ENCODE data around the gene CRYBA1.
"Not testable (repeated sequence)": the region's sequence is repeated elsewhere in the genome, so short reads cannot be mapped to it uniquely, and the experiment has no call there.

The CRYBA1 gene

GRCh38 chr17:29246628-29247027 is at the start of gene CRYBA1:
CRYBA1 (plus strand) TSS chr17:29246859; CDS start chr17:29246864, 5 bp downstream.
- no peak for DNase-seq

DNA sequence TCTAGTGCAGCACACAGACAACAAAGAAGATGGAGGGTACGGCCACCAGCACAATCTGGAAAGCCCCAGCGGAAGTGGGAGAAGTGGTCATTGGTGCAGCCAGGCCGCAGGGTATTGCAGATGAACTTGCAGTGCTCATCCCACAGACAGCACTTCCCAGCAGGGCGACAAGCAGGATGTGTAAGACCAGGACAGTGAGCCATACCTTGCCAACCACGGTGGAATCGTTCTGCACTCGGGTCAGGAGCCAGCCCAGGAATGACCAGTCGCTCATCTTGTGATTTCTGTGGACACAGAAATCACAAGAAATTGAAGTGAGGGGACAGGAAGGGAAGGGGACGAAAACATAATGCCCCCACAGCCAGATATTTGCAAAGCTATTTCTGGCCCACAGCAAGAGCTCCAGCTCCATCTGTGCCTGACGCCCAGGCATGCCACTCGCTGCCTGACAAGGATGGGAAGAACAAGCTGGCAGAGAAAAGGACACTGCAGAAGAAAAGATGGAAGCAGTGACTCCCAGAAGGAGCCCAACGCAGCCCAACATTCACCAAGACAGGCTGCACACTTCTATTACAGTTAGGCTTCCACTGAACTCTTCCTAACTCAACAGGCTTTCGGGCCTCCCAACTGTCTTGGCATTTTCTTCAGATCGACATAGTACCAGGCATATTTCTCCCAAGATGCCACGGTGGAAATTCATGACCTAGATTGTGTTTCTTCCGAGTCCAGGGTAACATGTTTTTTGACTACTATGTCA is 49.0 kb upstream of the CRYBA1 start:
- DNase-seq, result no peak

GRCh38 chr17:29204068-29204804 is 42.4 kb upstream of the CRYBA1 start:
- not testable (repeated sequence) for DNase-seq

DNA sequence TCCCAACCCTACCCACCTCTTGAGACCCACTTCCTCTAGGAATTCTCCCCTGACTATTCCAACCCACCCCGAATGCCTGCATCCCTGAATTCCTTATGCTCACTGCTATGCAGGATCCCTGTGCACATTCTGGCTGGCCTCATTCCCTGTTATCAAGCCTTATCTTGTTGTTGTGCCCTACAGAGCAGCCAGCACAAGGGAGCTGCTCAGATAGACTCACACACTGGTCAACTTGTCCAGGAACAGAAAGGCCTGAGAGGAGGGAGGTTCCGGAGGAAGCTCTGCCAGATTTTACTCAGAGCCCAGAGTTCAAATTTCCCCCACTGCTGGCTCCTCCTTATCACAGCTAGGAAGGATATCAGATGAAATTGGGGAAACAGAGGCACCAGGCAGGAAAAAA is 41.6 kb upstream of the CRYBA1 start:
- no peak for DNase-seq

GRCh38 chr17:29207975-29208374 is 38.7 kb upstream of the CRYBA1 start:
- no peak for DNase-seq

DNA sequence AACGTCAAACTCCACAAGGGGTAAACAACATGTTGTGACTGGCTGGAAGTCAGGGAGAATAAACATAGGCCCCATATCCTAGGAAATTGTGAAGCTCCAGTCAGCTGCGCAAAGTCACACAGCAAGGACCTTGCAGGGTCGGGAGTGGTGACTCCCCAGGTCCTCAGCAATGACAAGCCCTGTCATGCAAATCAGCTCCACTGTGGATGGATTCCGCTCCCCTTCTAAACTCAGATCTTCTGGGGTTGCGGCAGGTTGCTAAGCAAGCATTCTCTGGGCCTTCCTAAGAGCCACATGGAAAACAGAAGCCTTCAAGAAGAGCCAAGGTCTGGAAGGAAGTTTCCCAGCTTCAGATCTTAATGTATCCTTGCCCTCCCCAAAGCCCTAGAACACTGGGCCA is 37.6 kb upstream of the CRYBA1 start:
- DNase-seq, result no peak

- no peak for DNase-seq
Measured at GRCh38 chr17:29210879-29211278, 35.8 kb upstream of the CRYBA1 start.

GRCh38 chr17:29212094-29212631 is 34.5 kb upstream of the CRYBA1 start:
- no peak for DNase-seq

GRCh38 chr17:29212681-29213121 is 34.0 kb upstream of the CRYBA1 start:
- peak; percentile 24 for DNase-seq

DNA sequence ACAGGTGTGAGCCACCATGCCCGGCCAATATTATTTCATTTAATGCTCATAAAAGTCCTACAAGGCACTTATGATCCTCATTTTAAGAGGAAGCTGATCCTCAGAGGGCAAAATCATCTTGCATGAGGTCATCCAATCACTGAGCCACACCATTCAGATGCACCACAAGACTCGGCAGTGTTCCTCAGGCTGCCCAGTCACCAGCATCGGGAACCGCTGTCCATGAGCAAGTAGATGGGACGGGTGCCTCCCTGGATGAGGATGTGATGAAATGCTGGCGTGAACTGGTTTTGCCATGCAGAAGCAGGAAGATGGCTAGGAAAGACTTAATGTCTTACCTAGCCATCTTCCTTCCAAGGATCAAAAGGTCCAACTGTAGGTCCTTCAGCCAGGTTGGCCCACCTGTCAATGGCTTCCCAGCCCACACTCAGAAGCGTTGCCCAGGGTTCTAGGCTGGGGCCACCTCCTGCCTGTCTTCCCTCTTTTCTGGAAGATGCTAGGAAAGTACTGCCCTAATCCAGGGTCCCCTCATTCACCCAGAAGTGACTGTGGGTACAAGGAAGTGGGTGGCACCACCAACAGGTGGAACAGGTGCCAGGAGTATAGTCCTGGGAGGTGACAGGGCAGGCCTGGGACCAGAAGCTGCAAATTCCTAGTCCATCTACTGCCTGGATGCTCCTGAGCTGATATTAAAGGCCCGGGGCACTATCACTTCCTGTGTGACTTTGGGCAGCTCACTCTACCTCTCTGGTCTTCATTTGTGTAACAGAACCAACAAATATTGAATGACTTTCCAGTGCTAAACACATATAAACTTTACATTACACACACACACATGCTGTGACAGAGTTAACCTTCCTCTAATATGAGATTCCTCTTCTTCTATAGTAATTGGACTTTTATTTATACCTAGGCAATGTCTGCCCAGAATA is 32.2 kb upstream of the CRYBA1 start:
- DNase-seq, result no peak

DNA sequence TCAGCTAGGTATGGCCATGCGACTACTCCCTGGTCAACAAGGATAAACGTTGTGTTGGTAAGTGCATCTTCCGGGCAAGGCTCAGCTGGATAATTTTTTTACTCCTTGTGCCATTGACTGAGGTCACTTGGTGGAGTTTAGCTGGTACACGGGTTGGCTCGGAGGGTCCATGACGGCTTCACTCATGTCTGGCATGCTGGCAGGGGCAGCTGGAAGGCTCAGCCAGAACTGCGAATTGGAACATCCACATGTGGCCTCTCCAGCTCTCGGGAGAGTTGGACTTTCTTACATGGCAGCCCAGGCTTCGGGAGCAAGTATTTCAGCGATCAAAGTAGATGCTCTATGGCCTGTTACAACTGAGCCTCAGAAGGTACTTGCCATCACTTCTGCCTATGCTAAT is 31.5 kb upstream of the CRYBA1 start:
- no peak for DNase-seq

DNA sequence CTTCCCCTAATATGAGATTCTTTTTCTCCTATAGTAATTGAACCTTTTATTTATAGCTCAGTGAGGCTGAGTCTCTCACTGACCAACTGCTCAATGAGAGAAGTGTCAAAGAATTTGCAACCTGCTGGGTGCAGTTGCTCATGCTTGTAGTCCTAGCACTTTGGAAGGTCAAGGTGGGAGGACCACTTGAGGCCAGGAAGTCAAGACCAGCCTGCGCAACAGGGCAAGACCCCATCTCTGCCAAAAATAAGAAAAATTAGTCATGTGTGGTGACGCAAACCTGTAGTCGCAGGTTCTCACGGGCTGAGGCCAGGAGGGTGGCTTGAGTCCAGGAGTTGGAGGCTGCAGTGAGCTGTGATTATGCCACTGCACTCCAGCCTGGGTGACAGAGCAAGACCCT is 30.9 kb upstream of the CRYBA1 start:
- DNase-seq, result no peak

DNA sequence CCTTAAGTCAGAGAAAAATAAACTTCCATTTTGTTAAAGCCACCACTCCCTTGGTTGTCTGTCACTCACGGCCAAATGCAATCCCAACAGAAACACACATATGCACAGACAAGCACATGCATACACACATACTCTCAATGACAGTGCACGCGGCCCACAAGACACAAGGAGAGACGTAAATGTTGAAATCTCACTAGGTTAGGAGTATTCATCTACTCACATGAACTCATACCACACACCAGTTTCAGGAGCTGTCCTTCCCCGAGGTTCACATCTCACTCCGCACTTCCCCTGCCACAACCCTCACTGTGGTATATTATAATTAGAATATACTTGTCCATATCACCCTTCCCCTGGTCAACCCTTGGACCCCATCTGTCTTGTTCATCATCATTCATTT is 30.5 kb upstream of the CRYBA1 start:
- DNase-seq, result no peak

DNA sequence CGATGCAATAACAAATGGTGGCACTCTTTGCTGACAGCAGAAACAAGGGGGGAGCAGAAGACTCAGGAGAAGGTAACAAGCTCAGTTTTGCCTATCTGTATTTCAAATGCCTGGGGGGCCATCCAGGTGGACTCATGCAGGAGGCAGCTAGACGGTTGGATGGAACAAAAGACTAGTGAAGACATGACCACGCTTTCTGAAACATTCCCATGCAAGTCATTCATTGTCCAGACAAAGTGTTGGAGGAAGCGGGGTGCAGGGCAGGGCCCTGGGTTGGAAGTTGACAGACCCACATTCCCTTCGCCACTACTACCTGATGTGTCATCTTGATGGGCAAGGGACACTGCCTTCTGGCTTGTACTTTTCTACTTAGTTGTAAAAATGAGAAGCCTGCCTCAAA is 29.8 kb upstream of the CRYBA1 start:
- DNase-seq, result no peak

GRCh38 chr17:29219378-29220047 is 27.1 kb upstream of the CRYBA1 start:
- peak; percentile 81 for DNase-seq

- DNase-seq, result not testable (repeated sequence)
Measured at GRCh38 chr17:29221338-29221737, 25.3 kb upstream of the CRYBA1 start.

GRCh38 chr17:29225396-29225795 is 21.3 kb upstream of the CRYBA1 start:
- no peak for DNase-seq

GRCh38 chr17:29233301-29233700 is 13.4 kb upstream of the CRYBA1 start:
- no peak for DNase-seq

DNA sequence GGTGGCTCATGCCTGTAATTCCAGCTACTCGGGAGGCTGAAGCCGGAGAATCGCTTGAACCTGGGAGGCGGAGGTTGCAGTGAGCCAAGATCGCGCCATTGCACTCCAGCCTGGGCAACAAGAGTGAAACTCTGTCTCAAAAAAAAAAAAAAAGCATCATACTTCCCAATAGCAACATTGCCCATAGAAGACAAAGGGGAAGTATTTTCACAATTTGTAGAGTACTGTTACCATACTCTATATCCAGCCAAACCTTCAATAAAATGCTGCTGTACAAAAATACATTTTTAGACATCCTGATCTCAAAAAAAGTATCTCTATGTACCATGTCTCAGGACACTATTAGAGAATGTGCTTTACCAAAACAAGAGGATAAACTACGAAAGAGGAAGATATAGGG is 11.7 kb upstream of the CRYBA1 start:
- DNase-seq, result not testable (repeated sequence)

- no peak for DNase-seq
Measured at GRCh38 chr17:29235904-29236303, 10.8 kb upstream of the CRYBA1 start.

DNA sequence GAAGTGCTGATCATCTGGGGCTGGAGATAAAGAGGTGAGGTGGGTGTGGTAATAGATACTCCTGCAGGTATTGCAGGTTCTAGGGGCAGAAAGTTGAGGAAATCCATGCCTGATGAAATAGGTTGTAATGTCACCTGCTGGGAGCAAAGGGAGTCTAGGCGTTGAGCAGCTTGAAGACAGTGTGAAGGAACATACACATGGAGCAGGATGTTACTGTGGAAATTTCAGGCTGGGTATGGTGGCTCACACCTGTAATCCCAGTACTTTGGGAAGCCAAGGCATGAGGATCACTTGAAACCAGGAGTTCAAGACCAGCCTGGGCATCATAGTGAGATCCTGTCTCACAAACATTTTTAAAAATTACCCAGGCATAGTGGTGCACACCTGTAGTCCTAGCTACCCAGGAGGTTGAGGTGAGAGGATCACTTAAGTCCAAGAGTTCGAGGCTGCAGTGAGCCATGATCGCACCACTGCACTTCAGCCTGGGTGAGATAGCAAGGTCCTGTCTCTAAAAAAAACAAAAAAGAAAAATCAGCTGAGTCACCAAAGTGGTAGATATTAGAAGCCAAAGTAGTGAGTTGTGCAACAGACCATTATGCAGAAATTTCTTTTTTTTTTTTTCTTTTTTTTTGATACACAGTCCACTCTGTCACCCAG is 9.1 kb upstream of the CRYBA1 start:
- peak; percentile 71 for DNase-seq

Measured in fibroblast of skin of right quadriceps (primary cell).